DND-41 (cell line): Measurements from ENCODE around the gene TAB2.

Experiments used
- ATAC-seq: fragments of 200-7000 bp; cut with Tn5 transposase; 3 replicates; pipeline ENCODE4 v1.9.1; 2021; ENCODE audit warnings: low read depth; ENCODE audit not compliant: insufficient read depth
- DNase-seq: peaks from one replicate; pipeline ENCODE4 v3.0.0-alpha.2; 2020
- H2AFZ ChIP-seq: 2 replicates; pipeline ENCODE4 v1.6.0; 2012; ENCODE audit warnings: low read depth, low read length
- H3K27ac ChIP-seq: 2 replicates; pipeline ENCODE4 v1.5.1; 2012; ENCODE audit warnings: low read length, inconsistent platforms
- H3K27me3 ChIP-seq: fragments of 200-600 bp; sonication (generic); 2 replicates; pipeline ENCODE4 v1.6.0; 2012; ENCODE audit warnings: low read length, mild to moderate bottlenecking, inconsistent platforms; ENCODE audit not compliant: insufficient read depth, poor library complexity
- H3K36me3 ChIP-seq: 2 replicates; pipeline ENCODE4 v1.5.1; 2012; ENCODE audit warnings: low read length, inconsistent platforms; ENCODE audit not compliant: insufficient read depth
- H3K4me1 ChIP-seq: 2 replicates; pipeline ENCODE4 v1.5.1; 2012; ENCODE audit warnings: mild to moderate bottlenecking, low read length; ENCODE audit not compliant: insufficient read depth
- H3K4me2 ChIP-seq: 2 replicates; pipeline ENCODE4 v1.6.0; 2012; ENCODE audit warnings: mild to moderate bottlenecking, moderate library complexity, low read length, inconsistent platforms; ENCODE audit not compliant: insufficient read depth
- H3K4me3 ChIP-seq, 2 experiments: fragments of 200-600 bp in 1 of 2; shearing (Covaris generic) in 1 of 2; 2 replicates each; pipeline ENCODE4 v1.5.1; 2012 to 2016; ENCODE audit warnings: inconsistent platforms in 2 of 2, low read length in 2 of 2, mild to moderate bottlenecking in 2 of 2, low read depth in 1 of 2, moderate library complexity in 1 of 2
- H3K79me2 ChIP-seq: 2 replicates; pipeline ENCODE4 v1.6.0; 2012; ENCODE audit warnings: low read length, inconsistent platforms; ENCODE audit not compliant: insufficient read depth
- H3K9ac ChIP-seq: 2 replicates; pipeline ENCODE4 v1.6.0; 2012; ENCODE audit warnings: low read depth, mild to moderate bottlenecking, inconsistent platforms, low read length, moderate library complexity
- H3K9me3 ChIP-seq: 2 replicates; pipeline ENCODE4 v1.5.1; 2012; ENCODE audit warnings: low read length, moderate library complexity, mild to moderate bottlenecking, inconsistent platforms; ENCODE audit not compliant: insufficient read depth, severe bottlenecking
- H4K20me1 ChIP-seq: 2 replicates; pipeline ENCODE4 v1.6.0; 2012; ENCODE audit warnings: low read length; ENCODE audit not compliant: insufficient read depth
- EZH2 ChIP-seq: IDR thresholded peaks from 3 replicates; pipeline ENCODE4 v1.6.1; 2012; ENCODE audit warnings: borderline replicate concordance, low read depth, mild to moderate bottlenecking, moderate library complexity, low read length, inconsistent platforms; ENCODE audit not compliant: severe bottlenecking
- TF ChIP-seq, protein P1 (sequence below): IDR thresholded peaks from 2 replicates; pipeline ENCODE4 v1.5.1; 2012; ENCODE audit warnings: borderline replicate concordance, low read length, moderate library complexity, mild to moderate bottlenecking; ENCODE audit not compliant: poor library complexity, severe bottlenecking; ENCODE audit errors: extremely low read depth

The TAB2 gene

DNA sequence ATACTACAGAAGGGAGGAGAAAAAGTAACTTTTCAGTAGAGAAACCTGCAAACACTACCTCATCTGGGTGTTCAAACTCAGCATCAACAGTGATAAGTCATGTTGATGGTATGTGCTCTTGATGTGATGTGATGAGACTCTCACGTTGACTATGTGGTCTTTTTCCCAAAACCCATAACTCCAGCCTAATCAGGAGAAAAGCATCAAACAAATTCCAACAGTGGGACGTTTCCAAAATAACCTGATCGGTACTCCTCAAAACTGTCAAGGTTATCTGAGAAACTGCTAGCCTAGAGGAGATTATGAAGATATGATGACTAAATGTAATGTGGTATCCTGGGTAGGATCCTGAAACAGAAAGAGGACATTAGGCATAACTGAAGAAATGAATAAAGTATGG, 41.9 kb upstream of the TAB2 start:
- H3K27ac ChIP-seq, result no peak overlapping the region
- no peak overlapping the region for H3K9ac ChIP-seq
- no peak for ATAC-seq
- TF ChIP-seq, protein P1, sequence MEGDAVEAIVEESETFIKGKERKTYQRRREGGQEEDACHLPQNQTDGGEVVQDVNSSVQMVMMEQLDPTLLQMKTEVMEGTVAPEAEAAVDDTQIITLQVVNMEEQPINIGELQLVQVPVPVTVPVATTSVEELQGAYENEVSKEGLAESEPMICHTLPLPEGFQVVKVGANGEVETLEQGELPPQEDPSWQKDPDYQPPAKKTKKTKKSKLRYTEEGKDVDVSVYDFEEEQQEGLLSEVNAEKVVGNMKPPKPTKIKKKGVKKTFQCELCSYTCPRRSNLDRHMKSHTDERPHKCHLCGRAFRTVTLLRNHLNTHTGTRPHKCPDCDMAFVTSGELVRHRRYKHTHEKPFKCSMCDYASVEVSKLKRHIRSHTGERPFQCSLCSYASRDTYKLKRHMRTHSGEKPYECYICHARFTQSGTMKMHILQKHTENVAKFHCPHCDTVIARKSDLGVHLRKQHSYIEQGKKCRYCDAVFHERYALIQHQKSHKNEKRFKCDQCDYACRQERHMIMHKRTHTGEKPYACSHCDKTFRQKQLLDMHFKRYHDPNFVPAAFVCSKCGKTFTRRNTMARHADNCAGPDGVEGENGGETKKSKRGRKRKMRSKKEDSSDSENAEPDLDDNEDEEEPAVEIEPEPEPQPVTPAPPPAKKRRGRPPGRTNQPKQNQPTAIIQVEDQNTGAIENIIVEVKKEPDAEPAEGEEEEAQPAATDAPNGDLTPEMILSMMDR, result no peak
- no peak for TF ChIP-seq EZH2
- no peak overlapping the region for H3K4me3 ChIP-seq
- no peaks in the 10 kb centered on the region for H4K20me1 ChIP-seq
- no peaks in the 10 kb centered on the region; the same call in 1 of the 2 replicates for H3K4me1 ChIP-seq
- no peak for DNase-seq
- H3K4me2 ChIP-seq, result no peak overlapping the region
- H3K79me2 ChIP-seq, result no peaks in the 10 kb centered on the region
- H2AFZ ChIP-seq, result no peak overlapping the region
- no peaks in the 10 kb centered on the region for H3K36me3 ChIP-seq
- peaks cover 4% of the 10 kb centered on the region for H3K9me3 ChIP-seq
- H3K27me3 ChIP-seq, result no peaks in the 10 kb centered on the region

GRCh38 chr6:149277621-149278020, 39.9 kb upstream of the TAB2 start:
- H3K9ac ChIP-seq, result no peak overlapping the region

DNA sequence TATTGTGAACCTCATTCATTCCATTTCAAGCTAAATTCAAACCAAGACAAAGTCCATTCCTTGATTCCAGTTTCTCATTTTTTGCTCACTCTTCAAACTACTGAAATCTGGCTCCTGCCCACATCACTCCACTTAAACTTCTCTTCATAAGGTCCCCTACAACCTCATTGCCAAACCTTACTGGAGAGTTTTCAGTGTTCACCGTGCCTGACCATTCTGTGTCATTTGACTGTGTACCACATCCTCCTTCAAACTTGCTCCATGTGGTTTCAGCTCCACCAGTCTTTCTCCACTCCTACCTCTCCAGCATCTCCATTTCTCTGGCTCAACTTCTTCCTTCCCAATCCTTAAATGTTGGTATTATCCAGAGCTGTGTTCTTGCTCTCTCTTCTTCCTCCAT, 38.5 kb upstream of the TAB2 start:
- Histone ChIP-seq H3K9ac (no peak overlapping the region), H3K4me2 (no peak overlapping the region), H3K36me3 (no peaks in the 10 kb centered on the region), H3K9me3 (no peaks in the 10 kb centered on the region), H4K20me1 (no peaks in the 10 kb centered on the region), H3K79me2 (no peaks in the 10 kb centered on the region), H3K27ac (no peak overlapping the region), H3K4me1 (no peaks in the 10 kb centered on the region), H2AFZ (no peak overlapping the region), H3K27me3 (no peaks in the 10 kb centered on the region), H3K4me3 (no peak overlapping the region)
- DNase-seq, result no peak
- ATAC-seq, result peak; percentile 24; the same call in 1 of the 3 replicates
- TF ChIP-seq EZH2, result no peak
- TF ChIP-seq, protein P1, result no peak

More at GRCh38 chr6:149277621-149278020, 39.9 kb upstream of the TAB2 start:
- no peak for ATAC-seq
- Histone ChIP-seq H3K27ac (no peak overlapping the region), H3K79me2 (no peaks in the 10 kb centered on the region), H3K4me3 (no peak overlapping the region), H3K36me3 (no peaks in the 10 kb centered on the region), H3K27me3 (no peaks in the 10 kb centered on the region), H4K20me1 (no peaks in the 10 kb centered on the region), H3K9me3 (no peaks in the 10 kb centered on the region), H3K4me2 (no peak overlapping the region), H3K4me1 (no peaks in the 10 kb centered on the region; the same call in 1 of the 2 replicates), H2AFZ (no peak overlapping the region)
- no peak for DNase-seq
- TF ChIP-seq EZH2, result no peak
- TF ChIP-seq, protein P1, result no peak

- no peak for ATAC-seq
- Histone ChIP-seq H3K4me2 (no peak overlapping the region), H4K20me1 (no peaks in the 10 kb centered on the region), H3K9me3 (no peaks in the 10 kb centered on the region), H3K27ac (no peak overlapping the region), H3K4me3 (no peak overlapping the region), H3K79me2 (no peaks in the 10 kb centered on the region), H3K9ac (no peak overlapping the region), H3K27me3 (no peaks in the 10 kb centered on the region), H2AFZ (no peak overlapping the region), H3K36me3 (no peaks in the 10 kb centered on the region), H3K4me1 (no peaks in the 10 kb centered on the region)
- DNase-seq, result no peak
- TF ChIP-seq, protein P1, result no peak
- no peak for TF ChIP-seq EZH2
Measured at GRCh38 chr6:149284904-149285303, 32.6 kb upstream of the TAB2 start.
